NCI-H446 (cell line): ENCODE results near the gene THSD7B.
"Not testable (repeated sequence)": the region's sequence is repeated elsewhere in the genome, so short reads cannot be mapped to it uniquely, and the experiment has no call there.

Experiments used
- DNase-seq, 2 experiments: peaks; one replicate each; lab custom pipeline; 2025; lab: John Stamatoyannopoulos, UW

THSD7B gene

GRCh38 chr2:136765256-136766072, at the start of gene THSD7B:
Gene THSD7B, plus strand, starts transcription at chr2:136765545. Its CDS starts 116,634 bp downstream, at chr2:136882179.
- DNase-seq, result no peak

- no peak for DNase-seq
These were observed 47.1 kb upstream of the THSD7B start for GRCh38 chr2:136718273-136718672.

GRCh38 chr2:136727973-136728699, 37.2 kb upstream of the THSD7B start:
- peak in 1 of 2 experiments; percentile 59 for DNase-seq

GRCh38 chr2:136736236-136736635, 29.1 kb upstream of the THSD7B start:
- no peak for DNase-seq

- no peak for DNase-seq
These were observed 27.3 kb upstream of the THSD7B start for GRCh38 chr2:136738044-136738443.

- DNase-seq, result no peak
These were observed 23.9 kb upstream of the THSD7B start for GRCh38 chr2:136741471-136741870.

- no peak for DNase-seq
These were observed 15.3 kb upstream of the THSD7B start for GRCh38 chr2:136750065-136750464.

- DNase-seq, result no peak
These were observed 13.9 kb upstream of the THSD7B start for GRCh38 chr2:136751406-136751805.

GRCh38 chr2:136758504-136758903, 6.8 kb upstream of the THSD7B start:
- not testable (repeated sequence) for DNase-seq

- no peak for DNase-seq
These were observed 691 bp upstream of the THSD7B start for GRCh38 chr2:136764452-136765255.

GRCh38 chr2:136766073-136766404, 694 bp downstream of the THSD7B start:
- DNase-seq, result peak in 1 of 2 experiments; percentile 17

- DNase-seq, result no peak
These were observed 1.7 kb downstream of the THSD7B start for GRCh38 chr2:136767030-136767429.

- DNase-seq, result no peak
These were observed 4.5 kb downstream of the THSD7B start for GRCh38 chr2:136769871-136770270.

- no peak for DNase-seq
These were observed 5.0 kb downstream of the THSD7B start for GRCh38 chr2:136770384-136770783.

GRCh38 chr2:136777391-136777790, 12.0 kb downstream of the THSD7B start:
- peak in 1 of 2 experiments; percentile 7 for DNase-seq

- DNase-seq, result no peak
These were observed 18.5 kb downstream of the THSD7B start for GRCh38 chr2:136783856-136784255.

GRCh38 chr2:136785215-136785614, 19.9 kb downstream of the THSD7B start:
- DNase-seq, result no peak

GRCh38 chr2:136787970-136788369, 22.6 kb downstream of the THSD7B start:
- DNase-seq, result no peak

- DNase-seq, result no peak
These were observed 31.0 kb downstream of the THSD7B start for GRCh38 chr2:136796339-136796738.

- peak in 1 of 2 experiments; percentile 38 for DNase-seq
These were observed 33.4 kb downstream of the THSD7B start for GRCh38 chr2:136798766-136799165.

GRCh38 chr2:136801661-136802060, 36.3 kb downstream of the THSD7B start:
- DNase-seq, result no peak

GRCh38 chr2:136809998-136810397, 44.7 kb downstream of the THSD7B start:
- DNase-seq, result no peak
